SKM-1 treated with dmso at 0.1 percent for 144 hours (cell line): ENCODE measurements around the gene ZBTB46.

ENCODE experiments used
- DNase-seq: peaks from one replicate; lab custom pipeline; 2025; ENCODE audit not compliant: unreplicated experiment; lab: John Stamatoyannopoulos, UW

The ZBTB46 gene

DNA sequence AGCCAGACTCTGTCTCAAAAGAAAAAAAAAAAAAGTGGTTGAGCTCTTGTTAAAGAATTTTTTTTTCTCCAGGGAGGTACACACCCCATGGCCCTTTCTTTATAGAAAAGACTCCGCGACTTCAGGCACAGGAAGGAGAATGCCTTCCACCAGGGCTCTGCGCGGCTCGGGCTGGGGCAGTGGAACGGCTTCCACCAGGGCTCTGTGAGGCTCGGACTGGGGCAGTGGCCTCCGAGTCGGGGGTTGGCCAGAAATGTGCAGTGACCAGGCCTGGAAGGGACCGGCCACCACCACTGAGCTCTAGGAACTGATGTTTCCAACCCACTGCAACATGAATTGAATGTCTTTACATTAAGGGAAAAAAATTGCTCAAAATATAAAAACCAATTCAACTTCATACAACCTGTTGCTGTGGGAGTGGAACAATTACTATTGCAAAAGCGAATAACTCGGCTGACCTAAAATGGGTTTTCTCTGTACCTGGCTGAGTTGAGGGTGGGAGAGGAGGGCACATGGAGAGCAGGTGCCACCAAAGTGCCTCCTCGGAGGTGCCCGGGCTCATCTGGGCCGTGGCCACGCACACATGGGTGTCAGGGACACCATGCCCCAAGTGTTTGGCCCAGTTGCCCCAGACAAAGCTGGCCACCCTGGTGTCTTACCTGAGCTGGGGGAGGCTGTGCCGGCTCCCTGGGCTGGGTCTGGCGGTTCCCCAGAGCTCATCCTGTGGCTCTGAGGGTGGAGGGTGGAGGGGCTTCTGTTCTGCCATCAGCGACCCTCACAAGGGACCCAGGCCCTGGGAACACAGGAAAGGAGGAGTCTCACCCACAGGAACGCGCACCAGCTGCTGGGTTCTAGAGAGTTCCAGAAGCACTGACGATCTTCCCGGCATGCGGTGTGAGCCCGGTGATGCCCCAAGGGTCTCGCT lies 62.2 kb downstream of the ZBTB46 start:
- DNase-seq = no peak

DNA sequence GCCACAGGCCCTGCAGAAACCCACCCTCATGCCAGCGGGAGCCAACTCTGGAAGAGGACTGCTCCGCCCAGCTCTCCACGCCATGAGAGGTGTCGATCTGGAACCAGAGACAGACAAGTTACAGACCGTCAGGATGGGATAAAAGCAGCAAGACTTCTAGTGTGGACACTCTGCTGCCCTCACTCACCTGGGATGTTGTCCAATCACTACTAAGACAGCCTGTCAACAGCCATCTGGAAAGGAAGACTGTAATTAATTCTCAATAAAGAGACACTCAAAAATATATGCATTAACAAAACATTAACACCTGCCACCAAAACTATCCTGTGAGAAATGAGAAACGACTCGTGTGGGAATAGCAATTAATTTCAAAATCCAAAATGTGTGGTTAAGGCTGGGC lies 63.2 kb downstream of the ZBTB46 start:
- DNase-seq = no peak

DNA sequence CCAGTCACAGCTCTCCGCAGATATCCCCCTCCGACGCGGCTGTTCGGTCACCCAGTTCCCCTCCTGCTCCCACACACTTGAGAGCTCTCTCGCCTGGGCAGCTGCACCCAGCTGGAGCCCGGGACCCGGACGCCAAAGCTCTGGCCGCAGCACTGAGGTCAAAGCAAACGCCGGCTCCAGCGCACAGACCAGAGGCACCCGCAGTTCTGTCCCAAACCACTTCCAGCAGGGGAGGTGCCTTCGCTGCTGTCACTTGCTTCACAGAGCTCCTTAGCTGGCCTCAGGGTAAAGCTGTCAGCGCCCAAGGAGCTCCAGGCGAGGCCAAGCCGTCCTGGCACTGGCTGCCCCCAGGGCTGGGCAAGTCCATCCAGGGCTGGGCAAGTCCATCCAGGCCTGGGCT lies 63.6 kb downstream of the ZBTB46 start:
- DNase-seq = no peak

DNA sequence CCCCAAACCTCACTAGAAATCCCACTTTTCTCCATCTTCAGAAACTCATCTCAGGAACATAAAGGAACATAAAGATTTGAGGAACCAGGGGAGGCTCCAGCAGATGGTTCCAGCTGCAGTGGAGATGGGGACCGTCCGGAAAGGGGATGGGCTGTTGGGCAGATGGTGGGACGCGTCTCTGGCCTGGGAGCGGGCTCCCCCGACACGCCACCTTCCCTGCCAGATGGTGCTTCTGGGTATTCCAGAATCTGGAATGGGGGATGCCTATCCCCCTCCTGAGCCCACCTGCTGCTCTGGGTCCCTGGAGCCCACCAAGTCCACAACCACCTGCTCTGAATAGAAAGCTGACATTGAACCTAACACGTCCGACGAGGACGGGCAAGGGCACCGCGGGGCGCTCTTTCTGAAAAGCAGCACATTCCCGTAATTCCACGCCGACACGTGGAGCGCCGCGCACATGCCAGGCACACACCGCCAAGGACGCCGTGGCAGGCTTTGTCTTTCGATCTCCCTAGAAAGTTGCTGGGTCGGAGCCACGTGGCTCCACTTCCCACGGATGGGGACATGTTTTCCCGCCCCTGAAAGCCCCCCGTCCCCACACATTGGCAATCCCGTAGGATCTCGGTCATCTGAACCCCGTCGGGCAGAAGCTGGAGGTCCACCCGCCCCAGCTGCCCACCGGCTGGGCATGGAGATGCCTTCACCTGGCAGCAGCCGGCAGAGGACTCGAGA lies 64.2 kb downstream of the ZBTB46 start:
- DNase-seq = no peak

DNA sequence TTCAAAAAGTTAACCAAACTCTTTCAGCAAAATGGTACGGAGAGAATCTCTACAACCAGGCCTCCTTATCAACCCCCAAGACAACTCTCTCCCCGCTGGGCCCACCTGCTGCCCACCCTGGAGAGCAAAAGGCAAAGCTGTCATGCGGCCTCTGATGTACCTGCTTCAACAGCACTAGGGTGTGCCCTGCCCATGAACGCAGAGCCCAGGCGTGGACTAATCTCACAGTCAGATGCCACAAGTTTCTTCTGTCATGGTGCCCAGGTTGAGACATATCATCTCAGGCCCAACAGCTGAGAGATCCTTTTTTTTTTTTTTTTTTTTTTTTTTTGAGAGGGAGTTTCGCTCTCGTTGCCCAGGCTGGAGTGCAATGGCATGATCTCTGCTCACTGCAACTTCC lies 65.2 kb downstream of the ZBTB46 start:
- no peak for DNase-seq

DNA sequence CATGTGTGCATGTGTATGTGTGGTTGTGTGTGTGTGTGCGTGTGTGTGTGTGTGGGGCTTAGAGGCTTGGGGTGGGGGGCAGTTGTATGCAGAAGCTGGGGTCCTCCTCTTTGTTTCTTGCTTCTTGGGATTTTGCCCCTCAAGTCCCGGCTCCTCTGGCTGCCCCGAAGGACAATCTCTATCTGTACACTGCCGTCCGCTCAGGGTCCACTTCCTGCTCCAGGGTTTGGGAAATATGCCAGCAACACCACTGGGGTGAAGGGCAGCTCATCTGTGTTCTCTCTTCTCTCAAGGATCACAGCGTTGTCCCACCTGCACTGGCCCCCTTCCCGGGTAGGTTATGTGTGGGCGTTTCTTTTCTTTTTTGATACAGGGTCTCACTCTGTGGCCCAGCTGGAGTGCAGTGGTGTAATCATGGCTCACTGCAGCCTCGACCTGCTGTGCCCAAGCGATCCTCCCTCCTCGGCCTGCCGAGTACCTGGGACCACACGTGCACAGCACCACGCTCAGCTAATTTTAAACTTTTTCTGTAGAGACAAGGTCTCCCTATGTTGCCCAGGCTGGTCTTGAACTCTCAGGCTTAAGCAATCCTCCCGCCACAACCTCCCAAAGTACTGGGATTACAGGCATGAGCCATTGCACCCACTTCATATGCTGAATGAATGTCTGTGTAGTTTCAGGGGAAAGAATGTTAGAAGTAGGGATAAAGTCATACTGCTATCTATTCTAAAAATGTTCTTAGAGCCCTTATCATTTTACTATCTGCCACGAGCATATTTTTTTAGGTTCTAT lies 65.8 kb downstream of the ZBTB46 start:
- no peak for DNase-seq

DNA sequence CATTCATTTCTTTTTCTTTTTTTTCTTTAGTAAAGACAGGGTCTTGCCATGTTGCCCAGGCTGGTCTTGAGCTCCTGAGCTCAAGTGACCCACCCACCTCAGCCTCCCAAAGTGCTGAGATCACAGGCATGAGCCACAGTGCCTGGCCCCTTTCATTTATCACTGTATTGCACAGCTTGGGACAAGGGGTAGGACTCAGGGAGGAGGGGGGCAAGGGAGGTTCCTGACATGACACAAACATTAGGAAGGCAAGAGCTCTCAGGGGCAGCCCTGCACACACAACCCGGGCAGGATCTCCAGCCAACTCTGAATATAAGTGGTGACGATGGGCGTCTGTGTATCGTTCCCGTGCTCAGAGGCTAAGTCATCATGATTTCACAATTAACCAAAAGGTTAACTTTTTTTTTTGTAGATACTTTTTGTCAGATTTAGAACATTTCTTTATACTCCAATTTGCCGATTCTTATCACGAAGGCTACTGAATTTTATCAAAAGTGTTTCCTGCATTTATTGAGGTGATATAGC lies 71.6 kb downstream of the ZBTB46 start:
- DNase-seq = no peak

DNA sequence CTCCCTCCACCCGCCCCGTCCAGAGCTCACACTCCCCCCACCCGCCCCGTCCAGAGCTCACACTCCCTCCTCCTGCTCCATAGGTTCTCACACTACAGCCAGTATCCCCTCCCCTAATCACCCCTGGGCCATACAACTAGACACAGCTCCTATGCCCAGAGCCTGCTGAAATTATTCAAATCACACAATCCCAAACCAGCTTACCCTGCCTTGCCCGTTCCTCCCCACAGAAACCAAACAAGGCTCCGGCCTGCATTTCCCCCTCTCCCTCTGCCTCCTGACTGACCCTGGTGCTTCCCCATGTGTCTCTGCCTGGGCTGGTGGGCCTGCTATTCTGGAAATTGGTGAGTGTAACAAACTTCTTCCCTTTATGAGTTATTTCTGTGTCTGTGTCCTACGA lies 72.9 kb downstream of the ZBTB46 start:
- DNase-seq = no peak

DNA sequence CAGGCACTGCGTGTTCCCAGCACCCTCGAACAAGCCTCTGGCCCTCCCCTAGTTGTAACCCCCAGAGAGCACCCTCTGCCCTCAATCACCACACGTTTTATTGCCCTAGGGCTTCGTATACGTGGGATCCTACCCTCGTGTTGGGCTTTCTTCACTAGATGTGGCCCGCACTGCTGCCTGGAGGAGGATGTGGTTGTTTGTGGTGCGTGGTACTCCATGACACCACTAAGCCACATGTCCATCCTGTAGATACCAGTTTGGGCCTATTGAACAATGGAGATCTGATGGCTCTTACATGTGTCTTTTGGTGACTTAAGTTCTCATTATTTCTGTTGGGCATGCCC lies 74.4 kb downstream of the ZBTB46 start:
- no peak for DNase-seq

DNA sequence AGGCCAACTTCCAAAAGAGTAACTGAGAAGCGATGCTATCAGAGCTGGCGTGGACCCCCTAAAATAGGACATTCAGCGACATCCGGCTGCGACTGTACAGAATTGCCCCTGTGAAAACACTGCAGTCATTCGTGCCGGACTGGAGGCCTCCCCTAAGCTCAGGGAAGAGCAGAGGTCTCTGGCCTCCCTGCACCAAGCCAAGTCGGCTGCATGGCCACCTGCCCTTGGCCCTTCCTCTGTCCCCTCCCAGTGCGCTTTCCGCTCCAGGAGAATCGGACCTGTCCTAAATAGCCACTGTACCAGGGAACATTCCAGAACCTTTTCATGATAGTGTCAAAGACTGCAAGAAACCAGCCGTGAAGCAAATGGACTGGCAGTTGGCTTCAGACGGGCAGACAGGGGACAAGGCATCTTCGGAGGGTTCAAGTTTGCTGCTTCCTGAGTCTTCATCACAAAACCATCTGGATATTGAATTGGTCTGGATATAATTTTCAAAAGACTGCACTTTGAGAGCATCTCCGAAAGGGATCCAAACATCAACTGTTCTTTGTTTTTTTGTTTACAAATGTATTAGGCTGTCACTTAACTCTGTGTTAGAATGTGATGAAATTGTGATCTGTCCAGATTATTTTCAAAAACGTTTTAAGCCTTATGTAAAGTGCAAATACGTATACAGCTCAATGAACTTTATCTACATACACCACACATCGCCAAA lies 75.0 kb downstream of the ZBTB46 start:
- DNase-seq = no peak

DNA sequence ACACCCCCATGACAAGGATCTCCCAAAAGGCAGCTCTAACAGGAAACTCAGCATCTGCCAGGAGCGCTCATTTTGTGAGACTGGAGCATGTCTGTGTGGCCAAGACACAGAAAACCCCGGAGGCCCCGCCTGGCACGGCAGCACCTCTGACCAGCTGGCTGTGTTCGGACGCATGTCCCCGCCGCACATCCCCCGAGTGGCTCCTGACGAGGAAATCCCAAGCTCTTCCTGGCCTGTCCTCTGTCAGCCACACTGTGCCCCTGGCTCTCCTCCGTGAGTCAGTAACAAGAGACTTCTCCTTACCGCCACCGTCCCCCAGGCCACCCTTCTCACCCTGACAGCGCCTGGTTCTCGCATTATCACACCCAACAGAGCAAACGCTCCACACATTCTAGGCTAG lies 77.1 kb downstream of the ZBTB46 start:
- no peak for DNase-seq

DNA sequence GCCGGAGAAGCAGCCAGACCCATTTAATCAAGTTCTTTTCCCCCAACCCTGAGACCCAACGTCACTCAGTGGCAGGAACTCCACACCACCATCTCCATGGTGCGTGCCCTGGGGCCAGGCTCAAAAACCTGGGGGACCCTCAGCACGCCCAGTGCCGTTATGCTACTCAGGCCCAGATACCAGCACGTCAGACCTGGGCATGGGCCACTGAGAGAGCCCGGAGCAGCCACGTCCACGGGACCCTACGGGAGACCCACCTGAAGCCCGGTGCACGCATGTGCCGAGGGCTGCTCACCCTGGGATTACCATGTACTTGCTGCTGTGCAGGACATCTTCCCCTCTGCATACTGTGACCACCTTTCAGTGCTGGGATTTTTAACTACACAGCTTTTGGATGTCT lies 77.7 kb downstream of the ZBTB46 start:
- no peak for DNase-seq

DNA sequence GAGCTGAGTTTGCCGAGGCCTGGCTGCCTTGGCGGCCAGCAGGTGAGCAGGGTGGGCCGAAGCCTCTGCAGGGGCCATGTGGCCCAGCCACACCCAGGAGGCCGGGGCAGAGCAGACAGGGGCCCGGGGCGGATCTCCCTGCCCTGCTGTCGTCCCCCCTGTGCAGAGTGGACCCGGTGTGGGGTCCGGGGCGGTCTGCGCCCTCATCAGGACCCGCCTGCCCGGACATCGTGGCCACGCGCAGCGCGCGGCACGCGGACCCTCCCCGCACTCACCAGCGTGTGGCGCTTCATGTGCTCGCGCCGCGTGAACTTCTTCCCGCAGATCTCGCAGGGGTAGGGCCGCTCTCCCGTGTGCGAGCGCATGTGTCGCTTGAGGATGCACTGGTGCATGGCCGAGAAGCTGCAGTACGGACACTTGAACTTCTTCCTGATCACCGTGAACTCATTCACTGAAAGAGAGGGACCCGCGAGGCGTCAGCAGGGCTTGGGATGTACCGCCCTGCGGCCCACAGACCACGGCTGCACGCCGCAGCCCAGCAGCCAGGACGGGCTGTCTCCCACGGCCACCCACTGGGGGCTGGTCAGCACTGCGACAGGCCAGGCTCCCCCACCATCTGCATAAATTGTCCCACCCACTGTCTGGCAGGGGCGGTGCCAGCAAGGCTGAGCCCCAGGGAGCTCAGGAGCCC lies 78.5 kb downstream of the ZBTB46 start:
- no peak for DNase-seq

DNA sequence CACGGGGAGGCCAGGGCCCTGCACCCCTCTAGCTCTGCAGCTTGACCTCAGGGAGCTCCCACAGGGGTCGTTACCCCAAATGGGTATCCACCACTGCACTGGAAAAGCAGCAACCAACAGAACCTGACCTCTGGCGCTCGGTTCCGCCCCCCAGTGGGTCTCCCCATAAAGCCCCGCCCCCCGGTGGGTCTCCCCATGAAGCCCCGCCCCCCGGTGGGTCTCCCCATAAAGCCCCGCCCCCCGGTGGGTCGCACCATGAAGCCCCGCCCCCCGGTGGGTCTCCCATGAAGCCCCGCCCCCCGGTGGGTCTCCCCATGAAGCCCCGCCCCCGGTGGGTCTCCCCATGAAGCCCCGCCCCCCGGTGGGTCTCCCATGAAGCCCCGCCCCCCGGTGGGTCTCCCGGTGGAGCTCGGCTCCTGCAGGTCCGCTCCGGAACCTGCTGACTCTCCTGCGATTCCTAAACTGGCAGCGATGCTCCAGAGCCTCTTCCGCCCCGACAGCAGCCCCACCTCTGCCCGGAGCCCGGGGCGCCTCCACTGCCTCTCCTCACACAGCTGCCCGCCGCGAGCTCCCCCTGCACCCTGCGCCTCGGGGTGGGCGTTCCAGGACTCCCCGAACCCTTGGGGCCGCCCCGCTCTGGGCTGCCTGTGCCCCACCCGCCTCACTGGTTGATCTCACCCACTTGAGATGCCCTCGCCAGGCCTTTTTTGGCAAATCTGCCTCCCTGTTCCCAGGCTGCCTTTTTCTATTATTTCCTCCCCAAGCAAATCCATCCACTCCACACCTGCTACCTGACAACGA lies 79.4 kb downstream of the ZBTB46 start:
- DNase-seq = no peak

DNA sequence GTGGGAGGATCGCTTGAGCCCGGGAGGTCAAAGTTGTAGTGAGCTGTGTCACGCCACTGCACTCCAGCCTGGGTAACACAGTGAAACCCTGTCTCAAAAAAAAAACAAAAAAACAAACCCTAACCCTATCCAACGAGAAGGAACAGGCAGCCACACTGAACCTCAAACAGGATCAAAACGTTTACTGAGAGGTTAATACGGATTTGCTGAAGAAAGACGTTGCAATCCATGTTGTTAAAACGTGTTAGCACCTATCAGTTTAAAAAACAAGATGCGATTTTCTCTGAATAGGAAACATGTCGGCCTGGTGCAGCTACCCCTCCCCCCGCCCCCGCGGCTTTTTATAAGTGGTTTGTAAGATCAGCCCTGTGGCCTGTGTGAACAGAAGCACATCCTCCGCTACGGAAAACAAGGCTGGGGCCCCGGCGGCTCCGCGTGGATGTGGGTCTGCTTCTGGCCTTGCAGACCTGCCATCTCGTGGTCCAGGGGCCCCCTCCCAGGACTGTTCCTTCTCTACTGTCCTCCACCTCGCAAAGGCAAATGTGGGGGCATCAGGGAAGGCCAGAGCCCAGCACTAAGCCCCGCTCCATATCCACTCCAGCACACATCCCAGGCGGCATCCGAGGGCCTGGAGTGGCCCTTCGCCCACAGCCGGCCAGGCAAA lies 80.1 kb downstream of the ZBTB46 start:
- no peak for DNase-seq

DNA sequence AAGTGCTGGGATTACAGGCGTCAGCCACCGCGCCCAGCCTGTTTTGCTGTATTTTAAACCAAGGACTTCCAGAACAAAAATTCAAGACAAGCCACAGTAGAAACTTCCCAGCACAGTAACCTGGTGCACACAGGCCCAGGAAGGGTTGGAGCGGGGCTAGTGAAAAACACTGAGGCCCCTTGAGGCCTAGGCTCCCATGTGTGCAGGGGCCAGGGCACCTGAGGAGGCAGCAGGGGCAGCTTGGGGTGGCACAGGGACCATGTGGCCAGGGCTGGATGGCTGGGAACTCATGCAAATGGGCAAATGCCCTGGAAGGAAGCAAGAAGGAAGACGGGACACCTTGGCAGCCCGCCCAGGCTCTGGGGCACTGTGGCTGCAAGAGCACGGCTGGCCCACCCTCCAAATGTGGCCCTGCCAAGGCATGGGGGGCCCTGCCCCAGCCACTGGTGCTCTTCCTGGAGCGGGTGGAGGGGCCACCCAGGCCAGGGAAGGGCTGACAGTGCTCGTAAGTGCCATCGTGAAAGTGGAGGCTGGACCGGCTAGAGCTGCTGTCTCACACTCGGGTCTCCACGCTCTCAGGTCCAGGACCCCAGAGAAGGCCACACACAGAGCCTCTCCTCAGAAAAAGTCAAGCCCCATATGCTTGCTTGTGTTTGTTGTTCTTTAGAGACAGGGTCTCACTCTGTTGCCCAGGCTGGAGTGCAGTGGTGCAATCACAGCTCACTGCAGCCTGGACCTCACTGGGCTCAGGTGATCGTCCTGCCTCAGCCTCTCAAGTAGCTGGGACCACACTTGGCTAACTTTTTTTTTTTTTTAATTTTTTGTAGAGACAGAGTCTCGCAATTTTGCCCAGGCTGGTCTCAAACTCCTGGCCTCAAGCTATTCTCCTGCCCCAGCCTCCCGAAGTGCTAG lies 81.2 kb downstream of the ZBTB46 start:
- no peak for DNase-seq

DNA sequence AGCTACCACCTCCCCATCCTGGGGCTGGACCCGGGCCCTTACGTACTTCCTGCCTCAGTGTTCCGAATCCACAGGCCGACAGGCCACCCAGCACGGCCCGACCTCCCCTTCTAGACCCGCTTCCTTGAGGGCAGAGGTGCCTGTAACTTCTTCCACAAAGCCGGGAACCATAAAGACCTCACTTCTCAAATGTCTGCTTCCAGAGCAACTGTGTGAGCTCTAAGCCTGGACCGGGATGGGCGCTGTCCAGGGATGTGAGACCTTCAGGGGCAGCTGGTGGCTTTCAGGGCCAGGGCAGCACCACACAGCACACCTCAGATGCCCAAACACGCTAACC lies 82.2 kb downstream of the ZBTB46 start:
- DNase-seq = no peak
